HS-5 (cell line): Measurements from ENCODE around the gene DISP2.

Experiments used
- DNase-seq: peaks from one replicate; pipeline ENCODE4 v3.0.0-alpha.2; 2012; ENCODE audit warnings: low read depth

Gene DISP2, protein sequence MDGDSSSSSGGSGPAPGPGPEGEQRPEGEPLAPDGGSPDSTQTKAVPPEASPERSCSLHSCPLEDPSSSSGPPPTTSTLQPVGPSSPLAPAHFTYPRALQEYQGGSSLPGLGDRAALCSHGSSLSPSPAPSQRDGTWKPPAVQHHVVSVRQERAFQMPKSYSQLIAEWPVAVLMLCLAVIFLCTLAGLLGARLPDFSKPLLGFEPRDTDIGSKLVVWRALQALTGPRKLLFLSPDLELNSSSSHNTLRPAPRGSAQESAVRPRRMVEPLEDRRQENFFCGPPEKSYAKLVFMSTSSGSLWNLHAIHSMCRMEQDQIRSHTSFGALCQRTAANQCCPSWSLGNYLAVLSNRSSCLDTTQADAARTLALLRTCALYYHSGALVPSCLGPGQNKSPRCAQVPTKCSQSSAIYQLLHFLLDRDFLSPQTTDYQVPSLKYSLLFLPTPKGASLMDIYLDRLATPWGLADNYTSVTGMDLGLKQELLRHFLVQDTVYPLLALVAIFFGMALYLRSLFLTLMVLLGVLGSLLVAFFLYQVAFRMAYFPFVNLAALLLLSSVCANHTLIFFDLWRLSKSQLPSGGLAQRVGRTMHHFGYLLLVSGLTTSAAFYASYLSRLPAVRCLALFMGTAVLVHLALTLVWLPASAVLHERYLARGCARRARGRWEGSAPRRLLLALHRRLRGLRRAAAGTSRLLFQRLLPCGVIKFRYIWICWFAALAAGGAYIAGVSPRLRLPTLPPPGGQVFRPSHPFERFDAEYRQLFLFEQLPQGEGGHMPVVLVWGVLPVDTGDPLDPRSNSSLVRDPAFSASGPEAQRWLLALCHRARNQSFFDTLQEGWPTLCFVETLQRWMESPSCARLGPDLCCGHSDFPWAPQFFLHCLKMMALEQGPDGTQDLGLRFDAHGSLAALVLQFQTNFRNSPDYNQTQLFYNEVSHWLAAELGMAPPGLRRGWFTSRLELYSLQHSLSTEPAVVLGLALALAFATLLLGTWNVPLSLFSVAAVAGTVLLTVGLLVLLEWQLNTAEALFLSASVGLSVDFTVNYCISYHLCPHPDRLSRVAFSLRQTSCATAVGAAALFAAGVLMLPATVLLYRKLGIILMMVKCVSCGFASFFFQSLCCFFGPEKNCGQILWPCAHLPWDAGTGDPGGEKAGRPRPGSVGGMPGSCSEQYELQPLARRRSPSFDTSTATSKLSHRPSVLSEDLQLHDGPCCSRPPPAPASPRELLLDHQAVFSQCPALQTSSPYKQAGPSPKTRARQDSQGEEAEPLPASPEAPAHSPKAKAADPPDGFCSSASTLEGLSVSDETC (N-terminal part only)

DNA sequence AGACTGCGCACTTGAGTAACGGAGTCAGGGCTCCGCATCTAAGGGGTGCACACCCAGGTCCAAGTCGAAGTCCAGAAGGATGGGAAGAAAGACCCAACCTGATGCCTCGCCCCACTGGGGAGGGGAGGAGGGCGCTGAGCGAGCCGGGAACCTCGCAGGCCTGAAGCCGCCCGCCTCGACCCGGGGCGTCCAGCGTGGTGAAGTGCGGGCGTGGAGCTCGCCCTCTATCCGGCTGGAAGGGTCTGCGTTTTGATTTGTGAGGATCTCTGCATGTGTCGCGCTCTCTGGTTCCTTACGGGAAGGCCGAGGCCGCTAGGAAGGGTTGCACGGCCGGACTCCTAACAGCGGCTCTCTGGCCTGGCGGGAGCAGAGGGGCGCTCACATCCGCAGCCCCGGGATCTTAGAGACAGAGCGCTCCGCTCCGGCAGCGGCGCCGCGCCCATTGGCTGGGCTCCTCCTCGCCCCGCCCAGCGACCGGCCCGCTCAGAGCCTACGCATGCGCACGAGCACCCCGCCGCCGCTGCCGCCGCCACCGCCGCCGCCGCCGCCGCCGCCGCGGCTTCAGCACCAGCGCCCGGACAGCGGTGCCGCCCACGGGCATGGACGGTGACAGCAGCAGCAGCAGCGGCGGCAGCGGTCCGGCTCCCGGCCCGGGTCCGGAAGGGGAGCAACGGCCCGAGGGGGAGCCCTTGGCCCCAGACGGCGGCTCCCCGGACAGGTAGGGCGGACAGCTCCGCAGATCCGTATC lies at the start of gene DISP2:
TSS of gene DISP2 (plus strand) at position 497 of the 748 bp plus-strand sequence. CDS start at position 600, 103 bp downstream.
- DNase-seq = no peak

- DNase-seq = no peak
Observed at GRCh38 chr15:40309344-40309862, 48.6 kb upstream of the DISP2 start.

DNA sequence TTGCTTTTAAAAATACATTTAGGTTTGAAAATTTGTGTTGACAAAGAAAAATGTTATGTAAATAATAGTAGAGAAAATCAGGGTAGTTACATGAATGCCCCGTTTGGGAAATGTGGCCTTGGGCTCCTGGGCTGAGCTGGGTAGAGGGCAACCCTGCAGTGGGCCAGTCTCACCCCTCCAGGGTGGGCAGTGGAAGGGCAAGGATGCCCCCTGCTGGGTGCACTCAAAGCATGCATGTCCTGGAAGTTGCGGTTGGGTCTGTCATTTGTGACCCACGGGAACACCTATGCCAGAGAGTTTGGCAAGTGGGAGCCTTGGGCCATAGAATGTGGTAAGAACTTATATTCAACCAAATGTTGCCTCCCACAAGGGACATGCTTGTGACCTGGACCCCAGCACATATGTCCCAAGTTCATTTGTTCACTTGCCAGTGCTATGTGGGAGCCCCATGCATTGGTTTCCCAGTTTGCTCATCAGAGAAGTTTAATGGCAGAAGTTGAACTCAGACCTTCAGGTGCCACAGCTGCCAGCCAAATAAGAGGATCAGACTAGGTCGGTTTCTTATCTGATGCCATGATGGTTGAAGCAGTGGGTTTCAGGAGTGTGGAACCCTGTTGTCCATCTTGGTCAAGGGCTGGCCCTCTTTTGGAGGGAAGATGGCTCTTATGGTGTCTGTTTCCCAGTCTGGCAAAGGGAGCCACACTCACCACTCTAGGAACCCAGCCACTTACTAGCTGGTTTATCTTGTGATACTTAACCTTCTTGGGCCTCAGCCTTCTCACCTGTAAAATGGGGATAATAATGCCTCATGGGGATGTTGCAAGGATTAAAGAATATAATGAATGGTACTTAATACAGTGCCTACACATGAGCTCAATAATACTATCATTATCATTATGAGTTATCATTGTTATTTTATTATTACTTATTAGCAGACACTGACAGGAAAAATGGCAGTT lies 47.7 kb upstream of the DISP2 start:
- DNase-seq = no peak

- no peak for DNase-seq
Observed at GRCh38 chr15:40310993-40311392, 47.0 kb upstream of the DISP2 start.

DNA sequence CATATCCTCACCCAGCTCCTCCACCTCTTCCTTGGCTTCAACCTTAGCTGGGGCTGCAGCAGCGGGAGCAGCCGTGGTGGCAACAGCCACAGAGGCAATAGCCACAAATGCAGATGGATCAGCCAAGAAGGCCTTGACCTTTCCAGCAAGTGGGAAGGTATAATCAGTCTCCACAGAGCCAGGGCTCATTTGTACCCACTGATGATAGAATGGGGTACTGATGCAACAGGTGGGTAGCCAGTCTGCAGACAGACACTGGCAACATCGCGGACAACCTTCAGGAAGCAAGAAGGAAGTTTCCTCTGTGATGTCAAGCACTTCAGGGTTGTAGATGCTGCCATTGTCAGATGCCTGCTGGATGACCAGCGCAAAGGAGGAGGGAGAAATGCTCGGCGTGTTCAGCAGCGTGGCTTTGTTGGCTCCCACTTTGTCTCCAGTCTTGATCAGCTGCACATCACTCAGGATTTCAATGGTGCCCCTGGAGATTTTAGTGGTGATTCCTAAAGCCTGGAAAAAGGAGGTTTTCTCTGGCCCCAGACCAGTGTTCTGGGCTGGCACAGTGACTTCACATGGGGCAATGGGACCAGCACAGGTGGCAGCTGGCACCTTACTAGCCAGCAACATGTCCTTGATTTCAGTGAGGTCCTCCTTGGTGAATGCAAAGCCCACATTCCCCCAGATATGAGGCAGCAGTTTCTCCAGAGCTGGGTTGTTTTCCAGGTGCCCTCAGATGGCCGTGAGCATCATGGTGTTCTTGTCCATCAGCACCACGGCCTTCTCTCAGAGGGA lies 45.5 kb upstream of the DISP2 start:
- DNase-seq = no peak

DNA sequence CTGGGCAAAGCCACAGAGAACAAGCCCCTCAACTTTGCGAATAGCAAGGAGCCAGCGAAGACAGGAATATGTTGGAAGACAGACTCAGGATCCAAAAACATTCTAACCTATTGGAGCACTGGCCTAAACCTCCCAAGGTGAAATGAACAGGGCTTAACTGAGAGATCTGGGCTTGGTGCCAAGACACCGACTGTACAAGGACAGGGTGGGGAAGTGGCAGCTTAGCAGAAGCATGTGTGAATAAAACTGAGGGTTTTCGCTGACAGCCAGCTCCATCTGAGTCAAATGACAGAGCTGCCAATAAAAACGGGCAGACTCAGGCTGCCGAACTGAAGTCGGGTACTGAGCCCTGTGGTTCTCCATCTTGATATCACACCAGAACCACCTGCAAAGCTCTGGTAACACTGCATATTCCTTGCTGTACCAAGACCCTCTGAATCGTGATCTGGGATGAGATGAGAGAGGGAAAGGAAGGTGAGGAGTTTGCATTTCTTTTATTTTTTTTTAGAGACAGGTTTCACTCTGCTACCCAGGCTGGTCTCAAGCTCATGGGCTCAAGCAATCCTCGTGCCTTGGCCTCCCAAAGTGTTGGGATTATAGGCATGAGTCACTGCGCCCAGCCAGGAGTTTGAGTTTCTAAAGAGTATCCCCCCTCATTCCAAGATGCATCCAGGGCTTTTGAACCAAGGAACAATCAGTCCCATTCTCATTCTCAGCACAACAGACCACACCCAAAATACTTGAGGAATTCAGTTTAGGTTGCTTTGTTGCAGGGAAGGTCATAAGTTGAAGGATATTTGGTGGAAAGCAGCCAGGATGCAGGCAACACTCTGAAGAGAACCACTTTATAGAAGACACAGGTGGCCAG lies 44.3 kb upstream of the DISP2 start:
- no peak for DNase-seq

DNA sequence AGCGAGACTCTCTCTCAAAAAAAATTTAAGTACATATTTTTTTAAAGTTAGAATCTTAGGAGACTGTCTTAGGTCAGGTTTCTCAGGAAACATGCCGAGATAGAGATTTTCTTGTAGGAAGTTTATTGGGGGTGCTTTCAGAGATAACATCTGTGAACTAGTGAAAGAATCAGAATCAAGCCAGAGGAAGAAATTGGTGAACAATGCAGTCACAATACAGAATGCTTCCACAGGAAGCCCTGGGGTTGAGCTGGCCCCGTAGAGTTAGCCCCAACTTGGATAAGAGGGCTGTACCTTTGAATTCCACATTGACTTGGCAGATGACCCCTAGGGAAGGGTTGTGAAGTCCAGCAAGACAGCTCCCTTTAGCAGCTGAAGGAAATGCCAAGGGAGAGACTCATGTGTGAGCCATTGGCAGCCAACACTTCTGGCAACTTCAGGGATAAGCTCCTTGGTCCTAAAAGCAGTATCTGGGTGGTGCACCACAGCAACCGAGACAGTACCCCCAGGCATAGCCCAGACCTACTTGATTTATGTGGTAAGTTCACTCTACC lies 43.2 kb upstream of the DISP2 start:
- DNase-seq = peak; percentile 77

DNA sequence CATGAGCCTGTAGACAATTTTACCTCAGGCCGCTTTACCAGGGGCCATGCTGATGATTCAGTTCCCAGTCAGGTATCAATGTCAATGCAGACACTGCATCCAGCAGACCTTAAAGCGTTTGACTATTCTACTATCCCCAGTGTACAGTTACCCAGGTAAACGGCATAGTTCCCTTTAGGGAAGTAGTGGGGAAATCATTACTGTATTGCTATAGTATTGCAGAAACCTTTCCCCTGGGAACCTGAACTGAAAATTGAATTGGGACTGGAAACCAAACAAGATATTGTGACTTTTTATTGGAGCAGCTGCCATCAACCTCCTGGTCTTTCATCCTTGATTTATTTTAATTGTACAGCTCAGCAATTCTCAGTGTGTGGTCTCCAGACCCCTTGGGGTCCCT lies 41.1 kb upstream of the DISP2 start:
- no peak for DNase-seq

DNA sequence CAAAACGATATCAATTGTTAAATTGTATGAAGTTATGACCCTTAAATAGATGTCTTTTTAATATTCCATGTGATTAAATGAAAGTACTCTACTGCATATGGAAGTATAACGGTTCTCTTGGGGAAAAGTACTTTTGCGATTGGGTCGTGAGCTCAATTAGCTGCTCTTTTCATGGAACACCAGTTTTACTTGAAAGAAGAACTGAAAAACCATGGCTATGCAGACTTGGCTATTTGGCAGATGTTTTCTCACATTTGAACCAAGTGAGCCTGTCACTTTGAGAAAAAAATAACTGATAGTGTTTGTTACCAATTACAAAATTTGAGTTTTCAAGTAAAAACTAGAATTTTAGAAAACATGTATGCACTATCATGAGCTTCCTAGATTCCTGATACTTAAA lies 40.4 kb upstream of the DISP2 start:
- no peak for DNase-seq

DNA sequence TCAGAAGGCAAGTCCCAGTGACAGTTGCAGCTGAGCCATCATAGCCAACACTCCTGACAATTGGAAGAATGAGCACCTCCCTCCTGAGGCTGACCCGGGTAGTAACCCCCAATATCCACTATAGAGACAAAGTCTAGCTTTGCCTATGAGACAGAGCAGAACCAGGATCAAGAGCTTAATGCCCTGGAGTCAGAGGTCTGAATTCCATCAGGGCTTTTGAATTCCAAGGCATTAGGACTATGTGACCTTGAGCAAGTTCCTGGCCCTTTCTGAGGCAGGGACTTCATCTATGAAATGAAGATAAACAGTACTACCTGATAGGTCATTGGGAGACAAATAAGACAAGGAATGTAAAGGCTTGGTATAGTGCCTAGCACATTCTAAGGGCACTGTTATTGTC lies 37.6 kb upstream of the DISP2 start:
- DNase-seq = no peak

DNA sequence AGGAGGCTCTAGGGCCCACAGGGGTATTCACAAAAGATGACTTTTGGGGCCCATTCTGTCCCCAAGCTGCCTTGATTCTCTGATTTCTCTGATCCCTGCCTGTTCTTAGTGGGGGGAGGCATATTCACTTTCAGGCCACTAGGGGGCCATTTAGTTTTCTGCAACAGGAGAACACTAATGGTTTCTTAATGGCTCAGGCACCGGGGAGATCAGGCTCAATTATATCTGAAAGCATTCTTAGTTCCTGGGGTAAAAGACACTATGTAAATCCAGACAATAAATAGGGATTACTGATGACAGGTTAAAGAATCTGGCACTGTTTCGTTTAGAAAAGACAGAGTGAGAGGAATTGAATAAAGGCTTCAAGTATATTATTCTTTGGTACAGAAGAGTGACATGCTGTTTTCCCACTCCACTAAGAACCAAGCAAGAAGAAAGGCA lies 37.1 kb upstream of the DISP2 start:
- DNase-seq = no peak

DNA sequence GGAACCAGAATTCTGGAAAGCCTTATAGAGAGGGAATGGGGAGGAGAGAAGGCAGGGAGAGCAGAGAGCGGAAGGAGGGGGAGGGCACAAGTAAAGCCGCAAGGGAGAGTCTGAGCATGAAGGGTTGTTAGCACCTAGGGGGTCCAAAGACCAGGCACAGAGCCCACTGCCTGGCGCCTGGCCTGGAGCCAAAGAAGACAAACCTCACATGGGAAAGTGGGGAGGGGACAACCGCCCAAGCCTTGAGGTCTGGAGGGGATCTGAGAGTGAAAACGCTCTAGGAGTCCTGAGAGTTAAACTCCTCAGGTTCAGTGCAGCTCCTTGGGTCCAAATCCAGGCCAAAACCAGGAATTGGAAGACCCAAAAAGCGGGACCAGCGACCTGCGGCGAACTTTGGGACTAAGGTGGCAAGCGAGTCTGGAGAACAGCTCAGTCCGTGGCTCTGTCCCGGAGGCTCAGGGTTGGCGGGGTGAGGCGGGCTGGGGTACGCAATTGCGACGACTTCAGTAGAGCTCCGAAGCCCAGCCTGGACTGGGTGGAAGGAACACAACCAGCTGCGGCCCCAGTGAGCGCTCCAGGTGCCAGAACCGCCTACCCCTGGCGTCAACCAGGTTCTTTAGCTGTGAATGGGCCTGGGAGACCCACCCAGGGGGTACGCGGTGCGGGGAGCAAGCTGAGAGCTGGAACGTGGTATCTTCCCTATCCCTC lies 35.3 kb upstream of the DISP2 start:
- DNase-seq = no peak

DNA sequence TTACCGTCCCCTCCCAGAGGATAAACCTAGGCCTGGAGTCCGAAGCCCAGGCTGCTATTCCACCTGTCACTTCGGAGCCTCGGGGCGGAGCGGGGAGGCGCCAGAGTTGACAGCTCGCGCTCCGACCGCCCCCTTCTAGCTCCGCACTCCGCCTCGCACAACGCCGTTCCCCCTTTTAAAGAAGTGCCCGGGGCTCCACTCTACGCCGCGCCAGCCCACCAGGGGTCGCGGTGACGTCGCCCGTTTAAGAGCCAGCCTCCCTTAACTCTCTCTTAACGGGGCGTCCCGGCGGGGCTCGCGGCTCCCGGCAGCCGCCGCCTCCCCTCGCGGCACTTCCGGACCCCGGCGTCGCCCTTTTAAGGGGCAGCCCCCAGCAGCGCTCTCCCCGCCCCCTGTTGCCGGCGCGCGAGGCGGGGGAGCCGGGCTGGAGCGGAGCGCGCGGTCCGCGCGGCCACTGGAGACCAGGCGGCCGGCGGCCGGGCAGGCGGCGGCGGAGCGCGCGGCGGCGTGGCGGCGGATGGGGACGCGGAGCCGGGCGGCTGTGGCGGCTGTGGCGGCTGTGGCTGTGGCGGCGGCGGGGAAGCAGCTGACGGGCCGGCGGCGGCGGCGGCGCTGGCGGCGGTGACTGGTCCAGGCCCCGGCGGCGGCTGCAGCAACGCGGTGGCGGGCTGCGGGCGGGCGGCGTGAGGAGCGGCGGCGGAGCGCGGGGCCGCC lies 34.6 kb upstream of the DISP2 start, which contains the start of gene INAFM2:
TSS of gene INAFM2 (plus strand) at position 454 of the 714 bp plus-strand sequence. CDS start 364 bp downstream, outside the sequence.
- peak; percentile 76 for DNase-seq

GRCh38 chr15:40323953-40324937 lies 33.8 kb upstream of the DISP2 start:
- DNase-seq = no peak

- no peak for DNase-seq
Observed at GRCh38 chr15:40325188-40325587, 32.8 kb upstream of the DISP2 start.
